NCI-H774 (cell line): ENCODE data around the gene UBE4B.
"Not testable (repeated sequence)": the region's sequence is repeated elsewhere in the genome, so short reads cannot be mapped to it uniquely, and the experiment has no call there.

Experiments used
- DNase-seq: peaks from one replicate; lab custom pipeline; 2025; lab: John Stamatoyannopoulos, UW

UBE4B gene

DNA sequence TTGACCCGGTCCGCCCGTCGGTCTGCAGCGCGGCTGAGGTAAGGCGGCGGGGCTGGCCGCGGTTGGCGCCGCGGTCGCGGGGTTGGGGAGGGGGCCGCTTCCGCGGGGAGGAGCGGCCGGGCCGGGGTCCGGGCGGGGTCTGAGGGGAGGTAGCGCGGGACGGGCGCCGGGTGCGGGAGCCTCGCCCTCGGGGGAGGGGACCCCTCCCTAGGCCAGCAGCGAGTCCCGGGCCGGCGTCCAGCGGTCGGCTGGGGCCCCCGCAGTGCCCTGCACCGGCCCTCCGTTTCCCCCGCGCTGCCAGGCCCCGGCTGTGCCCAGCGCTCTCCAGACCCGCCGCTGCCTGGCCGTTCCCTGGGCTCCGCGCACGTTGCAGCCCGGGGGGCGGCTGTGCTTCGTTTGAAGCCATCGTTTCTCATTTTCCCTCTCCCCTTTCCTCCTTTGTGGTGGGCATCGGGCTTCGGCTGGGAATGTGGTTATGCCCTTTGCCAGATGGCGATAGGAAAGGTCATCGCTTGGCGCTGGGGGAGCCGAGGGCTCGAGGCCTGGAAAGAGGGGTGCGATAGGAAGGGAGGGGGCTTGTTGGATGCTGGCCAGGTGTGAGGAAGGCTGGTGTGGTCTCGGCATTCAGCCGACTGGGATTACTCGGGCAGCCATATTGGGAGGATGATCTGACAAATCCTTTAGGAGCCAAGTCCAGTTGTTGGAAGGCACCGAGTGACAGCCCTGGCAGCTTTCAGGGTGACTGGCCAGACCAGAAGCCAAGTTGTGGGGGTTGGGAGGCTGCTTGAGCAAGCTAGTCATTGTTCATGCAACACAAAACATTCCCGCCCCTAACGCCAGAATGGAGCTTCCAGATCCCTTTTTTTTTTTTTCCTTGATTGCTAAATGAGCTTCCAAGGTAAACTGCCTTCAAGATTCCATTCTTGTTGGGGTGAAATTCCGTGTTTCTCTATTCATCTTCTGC, 178.4 kb downstream of the UBE4B start:
- DNase-seq, result no peak

DNA sequence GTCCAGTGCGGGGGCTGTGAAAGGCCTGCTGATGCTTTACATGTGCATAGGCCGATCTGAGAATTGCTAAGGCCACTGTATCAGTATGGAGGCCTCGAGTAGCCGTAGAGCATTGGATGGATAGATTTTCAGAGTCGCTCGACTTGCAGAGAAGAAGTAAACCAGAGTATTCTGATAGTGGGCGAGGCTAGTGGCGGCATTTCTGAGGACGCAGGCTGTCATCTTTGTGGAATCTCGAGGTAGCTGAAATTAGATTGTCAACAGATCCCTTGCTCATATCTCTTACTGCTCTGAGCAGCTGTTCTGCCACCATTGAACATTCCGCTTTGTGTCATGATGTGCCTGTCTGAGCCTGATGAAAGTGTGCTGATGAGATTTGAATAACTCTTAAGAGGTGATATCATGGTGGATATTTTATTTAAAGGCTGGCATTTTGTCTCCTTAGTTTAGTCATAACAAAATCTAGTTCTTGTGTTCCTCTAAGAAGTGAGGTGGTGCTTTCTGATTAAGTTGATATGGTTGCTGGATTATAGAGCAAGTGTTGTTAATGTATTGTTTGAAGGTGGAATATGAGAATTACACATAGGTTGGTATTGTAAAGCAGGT, 179.2 kb downstream of the UBE4B start:
- no peak for DNase-seq

DNA sequence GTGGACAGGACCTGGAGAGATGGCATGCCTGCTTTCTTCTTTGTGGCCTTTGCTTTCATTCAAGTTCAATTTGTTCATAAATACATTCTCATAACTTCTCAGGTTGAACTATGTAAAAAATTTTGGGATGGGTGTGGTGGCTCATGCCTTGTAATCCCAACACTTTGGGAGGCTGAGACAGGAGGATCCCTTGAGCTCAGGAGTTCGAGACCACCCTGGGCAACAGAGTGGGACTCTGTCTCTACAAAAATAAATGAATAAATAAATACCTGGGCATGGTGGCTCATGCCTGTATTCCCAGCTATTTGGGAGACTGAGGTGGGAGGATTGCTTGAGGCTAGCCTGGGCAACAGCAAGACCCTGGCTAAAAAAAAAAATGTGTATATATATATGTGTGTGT, 179.7 kb downstream of the UBE4B start:
- no peak for DNase-seq

DNA sequence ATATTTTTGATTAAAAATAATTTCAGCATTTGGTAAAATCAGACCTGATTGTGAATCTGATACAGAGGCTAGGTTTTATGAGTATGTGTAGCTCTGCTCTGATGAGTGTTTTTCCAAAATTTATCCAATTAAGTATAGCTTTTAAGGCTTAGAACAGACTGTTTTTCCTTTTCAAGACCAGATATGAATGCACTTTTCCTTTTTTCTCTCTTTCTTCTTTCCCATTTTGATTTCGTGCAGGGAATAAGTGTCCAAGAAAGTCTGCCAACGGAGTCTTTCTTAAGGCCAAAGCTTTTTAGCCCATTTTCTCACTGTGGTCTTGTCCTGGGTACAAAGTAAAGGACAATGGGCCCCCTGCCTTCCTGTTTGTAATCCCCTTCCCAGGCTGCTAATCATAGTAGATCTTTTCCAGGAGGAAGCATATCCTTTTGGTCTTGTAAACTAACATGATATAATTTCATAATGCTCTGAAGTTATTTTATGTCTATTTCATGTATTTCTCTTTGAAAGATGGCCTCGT, 180.5 kb downstream of the UBE4B start:
- no peak for DNase-seq

DNA sequence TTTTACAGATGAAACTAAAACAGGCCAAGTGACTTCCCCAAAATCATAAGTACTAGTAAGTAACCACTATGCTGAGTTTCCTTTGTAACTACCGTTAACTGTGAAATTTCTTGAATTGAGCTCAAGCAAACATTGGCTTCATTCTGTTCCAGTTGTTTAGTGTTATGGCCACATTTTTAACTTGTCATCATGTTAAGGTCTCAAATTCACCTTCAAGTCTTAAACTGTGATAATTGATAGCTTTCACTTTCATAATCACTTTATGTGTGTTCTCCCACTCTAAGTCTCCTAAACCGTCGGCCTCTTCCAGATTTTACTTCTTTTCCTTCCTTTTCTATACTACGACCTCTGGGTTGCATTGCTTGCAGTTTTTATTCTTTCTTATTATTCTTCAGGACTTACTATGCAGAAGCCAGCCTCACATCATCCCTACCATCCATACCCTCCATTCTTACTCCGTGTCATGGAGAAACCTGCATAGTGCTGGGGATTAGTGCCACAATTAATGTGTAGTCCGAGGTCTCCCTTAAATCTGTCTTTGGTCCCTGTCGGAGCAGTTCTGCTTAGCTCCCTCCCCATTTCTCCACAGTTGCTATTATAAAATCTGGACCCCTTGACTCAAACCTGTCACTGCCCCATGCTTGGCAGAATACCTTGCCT, 183.5 kb downstream of the UBE4B start:
- DNase-seq, result no peak

DNA sequence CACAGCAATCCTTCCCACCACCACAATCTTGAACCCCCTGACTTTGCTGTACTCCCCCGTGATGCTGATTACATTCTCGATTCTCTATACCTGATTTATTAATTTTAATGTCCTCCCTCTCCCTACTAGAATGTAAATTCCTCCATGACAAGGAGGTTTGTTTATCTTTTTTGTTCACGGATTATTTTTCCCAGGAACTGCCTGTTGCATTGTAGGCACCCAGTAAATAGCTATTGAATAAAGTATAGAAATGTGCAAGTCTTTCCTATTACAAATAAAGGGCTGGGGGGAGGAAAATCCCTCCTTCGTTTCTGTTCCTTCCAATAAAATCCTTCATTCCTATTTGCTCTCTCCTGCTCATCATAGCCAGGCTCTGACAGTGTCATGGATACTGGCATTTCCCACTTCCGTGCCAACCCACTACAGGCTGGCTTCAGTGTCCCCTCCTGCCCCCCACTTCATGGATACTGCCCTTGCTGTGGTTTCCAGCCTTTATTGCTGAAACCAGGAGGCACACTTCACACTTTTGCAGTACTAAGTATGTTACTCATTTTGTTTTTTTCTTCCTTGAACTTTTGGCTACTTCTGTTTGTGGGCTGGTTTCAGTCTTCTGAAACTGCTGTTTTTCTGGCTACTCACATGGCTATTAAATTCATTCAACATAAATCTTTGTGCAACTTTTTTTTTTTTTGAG, 185.1 kb downstream of the UBE4B start:
- no peak for DNase-seq

DNA sequence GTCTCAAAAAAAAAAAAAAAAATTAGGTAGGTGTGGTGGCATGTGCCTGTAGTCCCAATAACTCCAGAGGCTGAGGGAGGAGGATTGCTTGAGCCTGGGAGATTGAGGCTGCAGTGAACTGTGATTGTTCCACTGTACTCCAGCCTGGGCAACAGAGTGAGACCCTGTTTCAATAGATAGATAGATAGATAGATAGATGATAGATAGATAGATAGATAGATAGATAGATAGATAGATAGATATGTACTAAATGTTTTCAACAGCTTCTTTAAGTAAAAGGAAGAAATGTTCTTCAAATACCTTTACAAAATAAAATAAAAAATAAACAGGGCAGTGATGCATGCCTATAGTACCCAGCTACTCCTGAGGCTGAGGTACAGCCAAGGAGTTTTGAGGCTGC, 187.4 kb downstream of the UBE4B start:
- no peak for DNase-seq

DNA sequence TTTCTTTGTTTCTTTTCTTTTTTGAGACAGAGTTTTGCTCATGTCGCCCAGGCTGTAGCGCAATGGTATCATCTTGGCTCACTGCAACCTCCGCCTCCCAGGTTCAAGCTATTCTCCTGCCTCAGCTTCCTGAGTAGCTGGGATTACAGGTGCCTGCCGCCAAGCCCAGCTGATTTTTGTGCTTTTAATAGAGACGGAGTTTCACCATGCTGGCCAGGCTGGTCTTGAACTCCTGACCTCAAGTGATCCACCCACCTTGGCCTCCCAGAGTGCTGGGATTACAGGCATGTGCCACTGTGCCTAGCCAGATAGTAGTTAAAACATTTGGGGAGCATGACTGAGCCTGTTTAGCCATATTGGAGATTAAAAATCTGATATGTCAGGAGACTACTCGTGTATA, 187.9 kb downstream of the UBE4B start:
- DNase-seq, result not testable (repeated sequence)

DNA sequence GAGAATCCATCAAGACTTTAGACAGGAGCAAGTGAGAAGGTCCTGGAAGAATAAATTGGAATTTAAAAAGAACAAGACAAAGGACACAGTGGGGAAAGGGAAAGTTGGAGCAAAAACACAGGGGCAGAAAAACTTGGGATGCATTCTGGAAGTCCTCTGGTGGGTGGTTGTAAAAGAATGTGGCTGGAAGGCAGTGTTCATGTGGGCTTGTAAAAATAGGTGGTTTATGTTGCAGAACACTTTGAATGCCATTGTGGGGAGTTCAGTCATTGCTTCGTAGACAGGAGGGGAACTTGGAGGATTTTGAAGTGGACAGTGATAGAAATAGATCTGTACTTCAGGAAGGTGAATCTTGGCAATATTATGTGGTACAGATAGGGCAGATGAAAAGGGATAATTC, 192.8 kb downstream of the UBE4B start:
- no peak for DNase-seq

DNA sequence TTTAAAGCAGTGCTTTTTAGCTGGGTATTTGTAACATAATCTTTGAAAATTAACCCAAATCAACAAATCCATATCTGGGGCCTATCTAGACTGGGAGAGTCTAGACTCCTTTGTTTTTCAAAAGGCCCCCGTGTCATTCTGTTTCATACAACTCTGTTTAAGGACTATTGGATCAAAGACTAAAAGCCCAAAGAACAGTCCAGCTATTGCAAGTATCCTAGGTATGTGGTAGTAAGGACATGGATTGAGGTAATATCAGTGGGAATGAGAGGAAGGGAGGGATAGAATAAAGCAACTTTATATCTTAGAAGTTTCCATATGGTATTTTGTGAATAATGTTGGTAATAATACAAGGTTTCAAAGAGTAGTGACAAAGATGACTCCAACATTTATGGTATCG, 195.8 kb downstream of the UBE4B start:
- DNase-seq, result no peak

DNA sequence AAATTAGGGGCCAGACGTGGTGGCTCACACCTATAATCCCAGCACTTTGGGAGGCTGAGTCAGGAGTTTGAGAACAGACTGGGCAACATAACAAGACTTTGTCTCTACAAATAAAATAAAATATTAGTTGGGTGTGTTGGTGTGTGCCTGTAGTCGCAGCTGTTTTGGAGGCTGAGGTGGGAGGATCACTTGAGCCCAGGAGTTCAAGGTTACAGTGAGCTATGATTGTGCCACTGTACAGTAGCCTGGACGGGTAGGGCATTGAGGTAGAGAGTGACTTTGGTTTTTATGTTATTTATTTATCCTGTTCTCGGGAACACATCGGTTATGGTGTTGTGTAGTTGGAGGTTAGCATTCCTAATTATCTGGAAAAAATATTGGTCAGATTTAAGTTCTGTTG, 197.1 kb downstream of the UBE4B start:
- no peak for DNase-seq
